Heart right ventricle (tissue), 16 donors: ENCODE data around the gene CLMN. TPM values are rescaled to one million over a fixed set of nuclear protein-coding genes. Genes with fewer than 3 reads are reported as not detected.

Experiments
- ATAC-seq, 8 donors: fragments of 200-7000 bp; cut with Tn5 transposase; one replicate each; pipeline ENCODE4 v1.9.1; 2020; ENCODE audit warnings: mild to moderate bottlenecking in 8 of 8, moderate library complexity in 8 of 8, moderate number of reproducible peaks in 1 of 8
- DNase-seq, 2 donors: peaks; one replicate each; pipeline ENCODE4 v3.0.0-alpha.2; 2020
- H3K27ac ChIP-seq, 10 donors: fragments of 200-600 bp; sonication (generic) in 2 of 10; one replicate each; pipeline versions ENCODE4 v1.5.0 to v1.8.0; 2020 to 2022; ENCODE audit warnings: mild to moderate bottlenecking in 3 of 10
- H3K27me3 ChIP-seq, 7 donors: fragments of 200-600 bp; one replicate each; pipeline ENCODE4 v1.8.0; 2021 to 2022; ENCODE audit warnings: mild to moderate bottlenecking in 2 of 7
- H3K36me3 ChIP-seq, 9 donors: fragments of 200-600 bp; sonication (generic) in 1 of 9; one replicate each; pipeline versions ENCODE4 v1.5.0 to v1.8.0; 2020 to 2022; ENCODE audit warnings: mild to moderate bottlenecking in 2 of 9
- H3K4me1 ChIP-seq, 9 donors: fragments of 200-600 bp; sonication (generic) in 1 of 9; one replicate each; pipeline versions ENCODE4 v1.5.0 to v1.8.0; 2020 to 2022; ENCODE audit warnings: mild to moderate bottlenecking in 4 of 9
- H3K4me3 ChIP-seq, 10 donors: fragments of 200-600 bp; sonication (generic) in 2 of 10; one replicate each; pipeline versions ENCODE4 v1.5.0 to v1.8.0; 2020 to 2022; ENCODE audit warnings: mild to moderate bottlenecking in 7 of 10, moderate library complexity in 2 of 10
- H3K9me3 ChIP-seq, 11 donors: fragments of 200-600 bp in 10 of 11; sonication (generic) in 2 of 11; one replicate each; pipeline versions ENCODE4 v1.5.0 to v1.8.0; 2013 to 2022; ENCODE audit warnings: mild to moderate bottlenecking in 2 of 11, control low read depth in 1 of 11, moderate library complexity in 1 of 11
- WGBS, 2 donors: extraction: QIAGEN DNeasy Blood & Tissue Kit; methylation state at CpG; one replicate each; pipeline ENCODE4 v1.1.7; 2013; ENCODE audit warnings: inconsistent platforms in 1 of 2; 5-methylcytosine and 5-hydroxymethylcytosine counted together
- intact Hi-C, 10 donors: fragments of 100-400 bp; cut with DNase I; formaldehyde crosslinking; loops; one replicate each; pipeline versions ENCODE4 v1.11.1 to v1.14.2; 2022
- polyA plus RNA-seq, 2 donors: library from polyadenylated mRNA; stranded (reverse); fragments of 200-250 nt; gene quantifications; one replicate each; pipeline ENCODE4 v1.2.3, GENCODE V29; 2013
- total RNA-seq, 10 donors: library from RNA; stranded (reverse); fragmentation: NEBNext Ultra II Directional in 3 of 10; extraction: Animal tissue kit (Norgen Biotek cat#: 25700) in 3 of 10; gene quantifications; one replicate each; pipeline versions ENCODE4 v1.2.1 to v1.2.4, GENCODE V29; 2021 to 2023
- TF ChIP-seq, protein P1 (sequence below), 9 donors: fragments of 200-600 bp; sonication (generic) in 2 of 9; IDR thresholded peaks; one replicate each; pipeline versions ENCODE4 v1.5.0 to v1.8.0; 2021 to 2022; ENCODE audit warnings: antibody characterized with exemption in 9 of 9, mild to moderate bottlenecking in 5 of 9, moderate library complexity in 1 of 9
- donor health status: Arrhythmogenic right ventricular cardiomyopathy.
- donor health status: ischemic (EF 13 %, LVEDD 7.1; RV severe dilation, severe dysfunction).
- donor health status: healthy with polysubstance abuse.
- donor health status: DM: no; HTN: yes; CAD: no.
- donor health status: DM: no; HTN: no; CAD: no.
- donor health status: ischemic (EF 25% LVEDD 6.9; RV normal size, moderate dysfunction).
- donor health status: ischemic (EF 25% LVEDD 5.7; RV mildly dilated, moderate dysfunction).
- donor health status: healthy.
- donor health status: DM: yes; HTN: yes; CAD: no.
- donor health status: Ischemic cardiomyopathy.
- donor health status: ischemic (EF 35%, LVEDD 5.7; RV mildly dilated, moderate dysfunction).
- donor health status: nonischemic (EF 11% LVEDD 7.7; RV severe dilation, severe dysfunction).
- donor health status: DM: yes; HTN: yes; CAD: no.
- donor health status: PGD.
- donor health status: ischemic (EF 29% LVEDD 5.4; RV normal size, mild dysfunction).
- donor health status: nonischemic (EF 23%, LVEDD 6.1; RV moderate dilation, normal function).

The CLMN gene
- total and polyA plus RNA-seq, 12 donors, result 2.6 to 14.5 (median 5.9) TPM

DNA sequence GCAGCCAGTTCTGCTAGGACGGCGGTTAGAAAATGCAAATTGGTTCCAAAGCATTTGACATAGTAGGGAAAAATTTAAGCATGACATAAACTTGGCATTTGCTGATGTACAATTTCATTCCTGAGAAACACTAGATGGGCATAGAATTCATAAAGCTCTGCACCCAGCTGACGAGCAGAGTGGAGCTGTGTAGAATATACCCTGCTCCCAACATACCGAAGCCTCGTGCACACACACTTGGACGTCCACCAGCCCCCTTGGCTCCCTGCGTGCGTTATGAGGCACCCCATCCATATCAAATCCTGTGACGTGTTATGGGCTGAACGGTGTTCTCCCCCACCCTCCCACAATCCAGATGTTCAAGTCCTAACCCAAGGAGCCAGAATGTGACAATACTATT lies 65.4 kb downstream of the CLMN start:
- Histone ChIP-seq H3K36me3 (no peaks in the 10 kb centered on the region), H3K27me3 (peaks cover 0 to 23% (median 0%) of the 10 kb centered on the region in 7 donors), H3K27ac (no peak overlapping the region), H3K4me1 (peaks cover 2 to 55% (median 19%) of the 10 kb centered on the region in 9 donors), H3K4me3 (no peak overlapping the region), H3K9me3 (no peaks in the 10 kb centered on the region)
- TF ChIP-seq, protein P1, sequence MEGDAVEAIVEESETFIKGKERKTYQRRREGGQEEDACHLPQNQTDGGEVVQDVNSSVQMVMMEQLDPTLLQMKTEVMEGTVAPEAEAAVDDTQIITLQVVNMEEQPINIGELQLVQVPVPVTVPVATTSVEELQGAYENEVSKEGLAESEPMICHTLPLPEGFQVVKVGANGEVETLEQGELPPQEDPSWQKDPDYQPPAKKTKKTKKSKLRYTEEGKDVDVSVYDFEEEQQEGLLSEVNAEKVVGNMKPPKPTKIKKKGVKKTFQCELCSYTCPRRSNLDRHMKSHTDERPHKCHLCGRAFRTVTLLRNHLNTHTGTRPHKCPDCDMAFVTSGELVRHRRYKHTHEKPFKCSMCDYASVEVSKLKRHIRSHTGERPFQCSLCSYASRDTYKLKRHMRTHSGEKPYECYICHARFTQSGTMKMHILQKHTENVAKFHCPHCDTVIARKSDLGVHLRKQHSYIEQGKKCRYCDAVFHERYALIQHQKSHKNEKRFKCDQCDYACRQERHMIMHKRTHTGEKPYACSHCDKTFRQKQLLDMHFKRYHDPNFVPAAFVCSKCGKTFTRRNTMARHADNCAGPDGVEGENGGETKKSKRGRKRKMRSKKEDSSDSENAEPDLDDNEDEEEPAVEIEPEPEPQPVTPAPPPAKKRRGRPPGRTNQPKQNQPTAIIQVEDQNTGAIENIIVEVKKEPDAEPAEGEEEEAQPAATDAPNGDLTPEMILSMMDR (IDR thresholded peaks at IDR 0.05), result no peak
- no peak for ATAC-seq
- intact Hi-C loops, result no loop called here
- DNase-seq, result no peak
- 85 to 86% methylated on average over 10 of the region's 10 CpGs for WGBS, 2 donors

DNA sequence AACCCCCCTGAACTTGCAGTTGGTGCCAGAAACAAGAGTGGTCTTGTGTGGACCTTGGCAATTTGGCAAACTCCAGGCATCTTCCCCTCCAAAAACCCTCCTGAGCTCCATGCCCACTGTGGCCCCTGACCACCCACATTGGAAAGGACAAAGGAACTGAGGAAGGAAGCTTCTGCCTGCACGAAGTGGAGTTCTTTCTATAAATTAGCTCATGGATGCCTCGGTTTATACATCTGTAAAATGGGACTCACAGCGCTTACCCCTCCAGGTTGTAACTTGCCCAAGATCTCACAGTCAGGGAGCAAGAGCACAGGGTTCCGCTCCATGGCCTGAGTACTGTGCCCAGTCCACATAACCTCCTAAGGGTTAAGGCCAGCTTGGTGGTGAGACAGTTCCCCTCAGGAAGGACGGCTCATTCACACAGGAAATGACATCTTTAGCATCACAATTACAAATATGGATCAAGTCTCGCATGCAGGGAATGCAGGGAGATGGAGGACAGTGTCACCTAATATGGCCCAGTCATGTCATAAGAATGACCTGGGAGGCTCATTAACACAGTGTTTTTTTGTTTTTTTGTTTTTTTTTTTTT lies 66.6 kb downstream of the CLMN start:
- Histone ChIP-seq H3K9me3 (no peaks in the 10 kb centered on the region), H3K36me3 (no peaks in the 10 kb centered on the region), H3K27me3 (peaks cover 0 to 25% (median 0%) of the 10 kb centered on the region in 7 donors), H3K27ac (no peak overlapping the region), H3K4me3 (no peak overlapping the region), H3K4me1 (peaks cover 0 to 55% (median 23%) of the 10 kb centered on the region in 9 donors)
- intact Hi-C loops, result no loop called here
- TF ChIP-seq, protein P1 (IDR thresholded peaks at IDR 0.05), result no peak
- ATAC-seq (no peak), DNase-seq (no peak)
- WGBS, 2 donors, result 82 to 84% methylated on average over 6 of the region's 6 CpGs

DNA sequence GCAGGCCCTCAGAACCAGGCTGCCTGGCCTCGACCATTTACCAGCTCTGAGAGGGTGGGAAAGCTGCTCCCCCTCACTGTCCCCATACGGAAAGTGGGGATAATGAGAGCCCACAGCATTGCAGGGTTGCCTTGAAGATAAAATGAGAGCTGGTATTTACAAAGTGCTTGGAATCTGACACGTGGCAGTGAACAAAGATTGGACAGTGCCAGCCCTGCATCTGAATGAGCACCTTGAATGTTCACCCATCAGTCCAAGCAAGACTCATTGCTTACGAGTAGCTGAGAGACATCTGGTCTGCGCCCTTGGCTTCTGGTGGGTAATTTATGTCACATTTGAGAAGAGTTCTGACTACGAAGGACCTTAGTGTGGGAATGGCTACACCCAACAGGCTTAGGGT lies 67.5 kb downstream of the CLMN start:
- Histone ChIP-seq H3K9me3 (no peaks in the 10 kb centered on the region), H3K4me1 (peaks cover 0 to 55% (median 23%) of the 10 kb centered on the region in 9 donors), H3K36me3 (no peaks in the 10 kb centered on the region), H3K4me3 (no peak overlapping the region), H3K27ac (no peak overlapping the region), H3K27me3 (peaks cover 0 to 25% (median 0%) of the 10 kb centered on the region in 7 donors)
- TF ChIP-seq, protein P1 (IDR thresholded peaks at IDR 0.05), result no peak
- DNase-seq (no peak), ATAC-seq (no peak)
- intact Hi-C loops, result no loop called here
- WGBS, 2 donors, result 90 to 94% methylated on average over 6 of the region's 6 CpGs

DNA sequence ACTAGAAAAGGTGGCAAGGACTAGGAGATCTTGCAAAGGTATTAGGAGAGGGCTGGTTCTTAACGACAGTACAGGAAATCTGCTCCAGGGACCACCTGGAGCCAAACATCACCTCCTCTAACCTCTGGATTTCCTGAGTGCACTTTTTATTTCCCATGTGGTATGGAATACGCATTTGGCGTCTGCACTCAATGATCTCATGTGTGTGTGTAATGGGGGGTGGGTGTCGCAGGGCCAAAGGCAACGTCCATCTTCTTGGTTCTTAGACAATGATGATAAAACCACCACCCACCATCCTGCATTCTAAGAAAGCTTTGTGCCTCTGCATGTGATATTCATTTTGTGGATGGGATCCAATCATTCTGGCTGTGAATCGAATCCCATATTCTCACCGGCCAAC lies 68.8 kb downstream of the CLMN start:
- no peaks in the 10 kb centered on the region for H3K9me3 ChIP-seq
- no peak overlapping the region for H3K27ac ChIP-seq
- WGBS, 2 donors, result 50 to 67% methylated on average over 7 of the region's 7 CpGs
- DNase-seq, result no peak
- no peak overlapping the region for H3K4me3 ChIP-seq
- H3K27me3 ChIP-seq, result peaks cover 0 to 29% (median 0%) of the 10 kb centered on the region in 7 donors
- ATAC-seq, result no peak
- peaks cover 0 to 46% (median 20%) of the 10 kb centered on the region in 9 donors for H3K4me1 ChIP-seq
- no peaks in the 10 kb centered on the region for H3K36me3 ChIP-seq
- intact Hi-C loops, result no loop called here
- TF ChIP-seq, protein P1 (IDR thresholded peaks at IDR 0.05), result no peak
